Measurements from ENCODE around the gene MYT1. TPM values are rescaled to one million over a fixed set of nuclear protein-coding genes. Genes with fewer than 3 reads are reported as not detected.

MYT1 gene
- total and polyA plus RNA-seq, 2 donors (not counting 1 experiment from before 2014, with no cell fraction given): not detected

GRCh38 chr20:64209148-64209547, 44.9 kb downstream of the MYT1 start:
- Histone ChIP-seq H3K9ac (ENCODE audit: insufficient read depth, low read length) (no peak overlapping the region), H3K36me3 (ENCODE audit: control insufficient read depth, insufficient read depth, low read length) (no peaks in the 10 kb centered on the region), H2AFZ (ENCODE audit: low read length) (no peak overlapping the region), H3K4me3 (replicated peaks in 1 of 4; ENCODE audit: control extremely low read depth in 1 of 4, insufficient read depth in 1 of 4, low read depth in 3 of 4, low read length in 4 of 4) (no peak overlapping the region), H3K79me2 (ENCODE audit: control insufficient read depth, insufficient read depth, low read length) (no peaks in the 10 kb centered on the region), H3K27me3 (ENCODE audit: control insufficient read depth, insufficient read depth, low read length) (peaks cover 9% of the 10 kb centered on the region), H4K20me1 (ENCODE audit: control insufficient read depth, extremely low read depth, insufficient read depth, low read length) (no peaks in the 10 kb centered on the region), H3K27ac (ENCODE audit: insufficient read depth, low read length) (no peak overlapping the region), H3K9me3 (ENCODE audit: control insufficient read depth, insufficient read depth, low read depth, low read length) (no peaks in the 10 kb centered on the region), H3K4me1 (ENCODE audit: control insufficient read depth, extremely low read depth, insufficient read depth, low read length) (no peaks in the 10 kb centered on the region), H3K4me2 (ENCODE audit: extremely low read depth, insufficient read depth, low read length) (no peak overlapping the region)
- TF ChIP-seq CTCF (conservative IDR thresholded peaks at IDR 0.05 in 1 of 2, IDR thresholded peaks at IDR 0.05 in 1 of 2; ENCODE audit: low read depth in 1 of 2, low read length in 2 of 2) (no peak), EZH2 (IDR thresholded peaks at IDR 0.05; ENCODE audit: low read length, missing control alignments) (no peak)
- DNase-seq (ENCODE audit: low read depth in 2 of 2): no peak

GRCh38 chr20:64210656-64211369, 46.6 kb downstream of the MYT1 start:
- Histone ChIP-seq H4K20me1 (ENCODE audit: control insufficient read depth, extremely low read depth, insufficient read depth, low read length) (no peaks in the 10 kb centered on the region), H3K9me3 (ENCODE audit: control insufficient read depth, insufficient read depth, low read depth, low read length) (no peaks in the 10 kb centered on the region), H3K4me3 (replicated peaks in 1 of 4; ENCODE audit: control extremely low read depth in 1 of 4, insufficient read depth in 1 of 4, low read depth in 3 of 4, low read length in 4 of 4) (no peak overlapping the region), H2AFZ (ENCODE audit: low read length) (no peak overlapping the region), H3K4me2 (ENCODE audit: extremely low read depth, insufficient read depth, low read length) (no peak overlapping the region), H3K9ac (ENCODE audit: insufficient read depth, low read length) (no peak overlapping the region), H3K36me3 (ENCODE audit: control insufficient read depth, insufficient read depth, low read length) (no peaks in the 10 kb centered on the region), H3K79me2 (ENCODE audit: control insufficient read depth, insufficient read depth, low read length) (no peaks in the 10 kb centered on the region), H3K27ac (ENCODE audit: insufficient read depth, low read length) (no peak overlapping the region), H3K4me1 (ENCODE audit: control insufficient read depth, extremely low read depth, insufficient read depth, low read length) (no peaks in the 10 kb centered on the region), H3K27me3 (ENCODE audit: control insufficient read depth, insufficient read depth, low read length) (peaks cover 9% of the 10 kb centered on the region)
- DNase-seq (ENCODE audit: low read depth in 2 of 2): no peak
- no peak for TF ChIP-seq EZH2 (IDR thresholded peaks at IDR 0.05; ENCODE audit: low read length, missing control alignments)

- H3K27ac ChIP-seq (ENCODE audit: insufficient read depth, low read length): no peak overlapping the region
- H3K9me3 ChIP-seq (ENCODE audit: control insufficient read depth, insufficient read depth, low read depth, low read length): no peaks in the 10 kb centered on the region
- H3K36me3 ChIP-seq (ENCODE audit: control insufficient read depth, insufficient read depth, low read length): no peaks in the 10 kb centered on the region
- H3K27me3 ChIP-seq (ENCODE audit: control insufficient read depth, insufficient read depth, low read length): peaks cover 9% of the 10 kb centered on the region
- no peak overlapping the region for H3K9ac ChIP-seq (ENCODE audit: insufficient read depth, low read length)
- no peak overlapping the region for H3K4me2 ChIP-seq (ENCODE audit: extremely low read depth, insufficient read depth, low read length)
- no peaks in the 10 kb centered on the region for H3K79me2 ChIP-seq (ENCODE audit: control insufficient read depth, insufficient read depth, low read length)
- no peaks in the 10 kb centered on the region for H3K4me1 ChIP-seq (ENCODE audit: control insufficient read depth, extremely low read depth, insufficient read depth, low read length)
- no peaks in the 10 kb centered on the region for H4K20me1 ChIP-seq (ENCODE audit: control insufficient read depth, extremely low read depth, insufficient read depth, low read length)
- H3K4me3 ChIP-seq (replicated peaks in 1 of 4; ENCODE audit: control extremely low read depth in 1 of 4, insufficient read depth in 1 of 4, low read depth in 3 of 4, low read length in 4 of 4): no peak overlapping the region
- DNase-seq (ENCODE audit: low read depth in 2 of 2): no peak
- no peak overlapping the region for H2AFZ ChIP-seq (ENCODE audit: low read length)
- TF ChIP-seq CTCF (conservative IDR thresholded peaks at IDR 0.05 in 1 of 2, IDR thresholded peaks at IDR 0.05 in 1 of 2; ENCODE audit: low read depth in 1 of 2, low read length in 2 of 2) (no peak), EZH2 (IDR thresholded peaks at IDR 0.05; ENCODE audit: low read length, missing control alignments) (no peak)
These were observed 47.8 kb downstream of the MYT1 start for GRCh38 chr20:64211874-64212658.
